SK-N-SH (cell line): ENCODE results near the gene TECPR2. TPM values are rescaled to one million over a fixed set of nuclear protein-coding genes. Genes with fewer than 3 reads are reported as not detected.

ENCODE experiments used
- CTCF ChIP-seq: fragments of 200-600 bp; sonication (generic); IDR thresholded peaks from 2 replicates; pipeline ENCODE4 v1.6.1; 2017; ENCODE audit warnings: antibody characterized with exemption, mild to moderate bottlenecking, moderate library complexity
- ELF1 ChIP-seq: IDR thresholded peaks from 2 replicates; pipeline ENCODE4 v1.4.0; 2012
- EP300 ChIP-seq, 2 experiments: IDR thresholded peaks; 2 replicates each; pipeline versions ENCODE4 v1.4.0 to v1.6.1; 2012; ENCODE audit warnings: borderline replicate concordance in 1 of 2, low read depth in 1 of 2, low read length in 1 of 2
- FOXJ3 ChIP-seq: sonication (generic); formaldehyde crosslinking; IDR thresholded peaks from 2 replicates; pipeline ENCODE4 v1.5.1; 2020; ENCODE audit warnings: mild to moderate bottlenecking, missing genetic modification reagents
- GATA2 ChIP-seq: sonication (generic); formaldehyde crosslinking; IDR thresholded peaks from 2 replicates; pipeline ENCODE4 v1.5.0; 2020; ENCODE audit warnings: mild to moderate bottlenecking, missing genetic modification reagents
- IRF3 ChIP-seq: fragments of 150-350 bp; IDR thresholded peaks from 2 replicates; pipeline ENCODE4 v1.6.1; 2016; ENCODE audit warnings: mild to moderate bottlenecking, low read depth, low read length
- JUND ChIP-seq: IDR thresholded peaks from 2 replicates; pipeline ENCODE4 v1.4.0; 2012
- MEF2A ChIP-seq: IDR thresholded peaks from 2 replicates; pipeline ENCODE4 v1.4.0; 2012; ENCODE audit warnings: low read depth, borderline replicate concordance
- MXI1 ChIP-seq: IDR thresholded peaks from 2 replicates; pipeline ENCODE4 v1.6.1; 2012; ENCODE audit warnings: mild to moderate bottlenecking, low read depth, low read length, improper control_type of control experiment
- NFIC ChIP-seq: IDR thresholded peaks from 2 replicates; pipeline ENCODE4 v1.4.0; 2012; ENCODE audit warnings: borderline replicate concordance
- NRF1 ChIP-seq: IDR thresholded peaks from 2 replicates; pipeline ENCODE4 v1.6.1; 2012; ENCODE audit warnings: low read depth, mild to moderate bottlenecking, low read length
- PBX3 ChIP-seq: IDR thresholded peaks from 2 replicates; pipeline ENCODE4; 2012
- POLR2AphosphoS5 ChIP-seq: IDR thresholded peaks from 2 replicates; pipeline ENCODE4 v1.6.1; 2012; ENCODE audit warnings: low read depth, low read length
- RCOR1 ChIP-seq: fragments of 150-350 bp; IDR thresholded peaks from 2 replicates; pipeline ENCODE4 v1.6.1; 2017; ENCODE audit warnings: antibody characterized with exemption, low read length
- RXRA ChIP-seq: IDR thresholded peaks from 2 replicates; pipeline ENCODE4 v1.4.0; 2012; ENCODE audit warnings: low read depth, mild to moderate bottlenecking, borderline replicate concordance
- SIN3A ChIP-seq: IDR thresholded peaks from 2 replicates; pipeline ENCODE4 v1.6.1; 2012; ENCODE audit warnings: low read depth, mild to moderate bottlenecking, low read length, moderate library complexity, borderline replicate concordance
- TAF1 ChIP-seq: IDR thresholded peaks from 2 replicates; pipeline ENCODE4 v1.6.1; 2012; ENCODE audit warnings: low read depth, mild to moderate bottlenecking, low read length, moderate library complexity, borderline replicate concordance
- TEAD4 ChIP-seq: IDR thresholded peaks from 2 replicates; pipeline ENCODE4 v1.4.0; 2012; ENCODE audit warnings: mild to moderate bottlenecking, borderline replicate concordance; ENCODE audit not compliant: insufficient read depth
- USF2 ChIP-seq: fragments of 150-350 bp; IDR thresholded peaks from 2 replicates; pipeline ENCODE4 v1.6.1; 2017; ENCODE audit warnings: antibody characterized with exemption, low read length, low read depth, borderline replicate concordance
- polyA plus RNA-seq, 3 experiments: library from polyadenylated mRNA; depleted of rRNA; stranded (reverse); fragments of >200 nt; gene quantifications; 2 replicates each; pipeline ENCODE4 v1.2.3, GENCODE V29; 2012
- TF ChIP-seq, protein P1 (sequence below): IDR thresholded peaks from 2 replicates; pipeline ENCODE4 v1.4.0; 2012; ENCODE audit warnings: low read depth, borderline replicate concordance
- TF ChIP-seq, protein P2 (sequence below): IDR thresholded peaks from 2 replicates; pipeline ENCODE4 v1.4.0; 2012; ENCODE audit warnings: low read depth

TECPR2 gene
- polyA plus RNA-seq, 1 of the 3 experiments (the other 2 are of a cell fraction) = 6.9 TPM

GRCh38 chr14:102314242-102315011 lies 48.3 kb upstream of the TECPR2 start (continued):
- no peak for TF ChIP-seq TAF1
- no peak for TF ChIP-seq GATA2
- no peak for TF ChIP-seq POLR2AphosphoS5
- TF ChIP-seq EP300 (IDR thresholded peaks at IDR 0.05; ENCODE audit: borderline replicate concordance in 1 of 2, low read depth in 1 of 2, low read length in 1 of 2) = no peak
- TF ChIP-seq TEAD4 = no peak
- TF ChIP-seq JUND = no peak
- TF ChIP-seq, protein P1, sequence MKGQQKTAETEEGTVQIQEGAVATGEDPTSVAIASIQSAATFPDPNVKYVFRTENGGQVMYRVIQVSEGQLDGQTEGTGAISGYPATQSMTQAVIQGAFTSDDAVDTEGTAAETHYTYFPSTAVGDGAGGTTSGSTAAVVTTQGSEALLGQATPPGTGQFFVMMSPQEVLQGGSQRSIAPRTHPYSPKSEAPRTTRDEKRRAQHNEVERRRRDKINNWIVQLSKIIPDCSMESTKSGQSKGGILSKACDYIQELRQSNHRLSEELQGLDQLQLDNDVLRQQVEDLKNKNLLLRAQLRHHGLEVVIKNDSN = peak; percentile 75; the same call in 1 of the 2 replicates
- no peak for TF ChIP-seq FOXJ3 (CRISPR knock-in tag)
- no peak for TF ChIP-seq RCOR1
- no peak for TF ChIP-seq USF2
- TF ChIP-seq ELF1 = no peak
- TF ChIP-seq CTCF = peak; percentile 97
- no peak for TF ChIP-seq PBX3
- peak; percentile 88; the same call in 1 of the 2 replicates for TF ChIP-seq SIN3A
- no peak for TF ChIP-seq NFIC
- TF ChIP-seq RXRA = no peak
- TF ChIP-seq, protein P2, sequence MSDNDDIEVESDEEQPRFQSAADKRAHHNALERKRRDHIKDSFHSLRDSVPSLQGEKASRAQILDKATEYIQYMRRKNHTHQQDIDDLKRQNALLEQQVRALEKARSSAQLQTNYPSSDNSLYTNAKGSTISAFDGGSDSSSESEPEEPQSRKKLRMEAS = peak; percentile 98
- TF ChIP-seq MXI1 = peak; percentile 98
- no peak for TF ChIP-seq NRF1
- no peak for TF ChIP-seq IRF3
- TF ChIP-seq MEF2A = no peak
